Activated T-cell treated with anti-CD3 and anti-CD28 coated beads for 4 hours (primary cell): ENCODE results near the gene PALM.
"Not testable (repeated sequence)": the region's sequence is repeated elsewhere in the genome, so short reads cannot be mapped to it uniquely, and the experiment has no call there.

Source experiments
- DNase-seq: peaks from one replicate; pipeline ENCODE4 v3.0.0-alpha.2; 2020

Gene PALM

DNA sequence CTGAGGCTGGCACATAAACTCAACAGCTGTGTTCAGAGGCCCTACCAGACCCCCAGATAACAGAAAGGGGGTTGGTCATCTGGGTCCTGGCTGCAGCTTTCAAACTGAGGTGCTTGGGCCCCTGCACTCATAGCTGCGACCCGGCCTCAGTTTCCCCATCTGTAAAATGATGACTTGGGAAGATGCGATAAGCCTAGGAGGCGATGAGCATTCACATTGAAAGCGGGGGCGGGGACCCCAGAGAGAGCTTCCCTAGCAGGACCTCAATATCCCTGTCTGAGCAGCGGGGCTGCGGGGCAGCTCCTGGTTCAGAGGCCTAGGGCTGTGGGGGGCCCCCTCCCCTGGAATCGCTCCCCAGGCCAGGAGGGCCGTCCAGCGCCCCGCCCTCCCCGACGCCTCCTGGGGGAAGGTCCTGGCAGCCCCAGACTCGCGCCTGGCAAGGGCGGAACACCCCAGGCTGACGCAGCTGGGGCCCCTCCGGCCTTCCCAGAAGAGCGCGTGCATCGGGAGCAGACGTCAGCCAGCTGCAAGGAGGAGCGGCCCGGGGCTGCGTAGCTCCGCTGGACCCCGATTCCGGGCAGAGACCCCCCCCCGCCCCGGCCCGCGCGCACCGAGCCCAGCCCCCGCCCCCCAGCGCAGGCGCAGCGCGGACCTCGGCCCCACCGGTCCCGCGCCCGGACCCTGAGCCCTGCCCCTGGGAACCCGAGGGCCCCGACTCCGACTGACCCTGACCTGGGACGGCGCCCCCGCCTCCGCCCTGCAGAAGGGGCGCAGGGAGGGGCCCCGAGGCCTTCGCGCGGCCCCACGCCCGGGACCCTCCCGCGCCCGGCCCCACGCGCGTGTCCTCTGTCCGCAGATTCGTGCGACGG lies 29.1 kb upstream of the PALM start:
- no peak for DNase-seq

DNA sequence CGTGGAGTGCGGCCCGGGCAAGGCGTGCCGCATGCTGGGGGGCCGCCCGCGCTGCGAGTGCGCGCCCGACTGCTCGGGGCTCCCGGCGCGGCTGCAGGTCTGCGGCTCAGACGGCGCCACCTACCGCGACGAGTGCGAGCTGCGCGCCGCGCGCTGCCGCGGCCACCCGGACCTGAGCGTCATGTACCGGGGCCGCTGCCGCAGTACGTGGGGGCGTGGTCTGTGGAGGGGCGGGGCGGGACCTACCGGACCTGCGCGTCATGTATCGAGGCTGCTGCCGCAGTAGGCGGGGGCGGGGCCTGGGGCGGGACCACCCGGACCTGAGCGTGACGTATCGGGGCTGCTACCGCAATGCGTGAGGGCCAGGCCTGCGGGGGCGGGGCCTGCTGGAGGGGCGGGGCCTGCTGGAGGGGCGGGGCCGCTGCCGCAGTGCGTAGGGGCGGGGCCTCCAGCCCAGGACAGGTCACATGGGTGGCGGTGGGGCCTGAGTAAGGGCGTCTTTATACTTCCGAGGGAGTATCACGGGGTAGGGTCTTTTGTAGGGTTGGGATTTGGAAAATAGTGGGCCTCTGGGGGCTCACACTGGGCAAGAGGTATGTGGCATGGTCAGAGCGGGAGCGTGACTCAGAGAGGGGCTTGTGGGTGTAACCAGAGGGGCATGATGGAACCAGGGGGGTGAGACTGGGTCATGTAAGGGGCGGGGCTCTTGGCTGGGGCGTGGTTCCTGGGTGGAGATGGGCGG lies 28.3 kb upstream of the PALM start:
- DNase-seq, result peak; percentile 99

DNA sequence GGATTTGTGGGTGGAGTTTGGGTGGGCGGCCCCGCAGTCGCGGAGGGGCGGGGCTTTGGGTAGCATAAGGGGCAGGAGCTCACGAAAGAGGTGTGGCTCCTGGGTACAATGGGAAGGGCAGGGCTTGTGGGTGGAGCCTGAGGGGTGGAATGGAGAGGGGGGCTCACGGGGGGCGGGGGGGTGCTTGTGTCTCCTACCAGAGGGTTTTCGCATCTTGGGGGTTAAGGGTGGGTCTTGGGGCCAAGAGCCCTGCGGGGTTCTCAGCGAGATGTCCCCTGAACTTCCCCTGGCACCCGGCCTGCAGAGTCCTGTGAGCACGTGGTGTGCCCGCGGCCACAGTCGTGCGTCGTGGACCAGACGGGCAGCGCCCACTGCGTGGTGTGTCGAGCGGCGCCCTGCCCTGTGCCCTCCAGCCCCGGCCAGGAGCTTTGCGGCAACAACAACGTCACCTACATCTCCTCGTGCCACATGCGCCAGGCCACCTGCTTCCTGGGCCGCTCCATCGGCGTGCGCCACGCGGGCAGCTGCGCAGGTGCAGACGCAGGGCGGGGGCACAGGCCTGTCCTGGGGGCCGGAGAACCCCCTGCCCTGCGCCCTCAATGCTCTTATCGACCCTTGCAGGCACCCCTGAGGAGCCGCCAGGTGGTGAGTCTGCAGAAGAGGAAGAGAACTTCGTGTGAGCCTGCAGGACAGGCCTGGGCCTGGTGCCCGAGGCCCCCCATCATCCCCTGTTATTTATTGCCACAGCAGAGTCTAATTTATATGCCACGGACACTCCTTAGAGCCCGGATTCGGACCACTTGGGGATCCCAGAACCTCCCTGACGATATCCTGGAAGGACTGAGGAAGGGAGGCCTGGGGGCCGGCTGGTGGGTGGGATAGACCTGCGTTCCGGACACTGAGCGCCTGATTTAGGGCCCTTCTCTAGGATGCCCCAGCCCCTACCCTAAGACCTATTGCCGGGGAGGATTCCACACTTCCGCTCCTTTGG lies 27.4 kb upstream of the PALM start:
- no peak for DNase-seq

DNA sequence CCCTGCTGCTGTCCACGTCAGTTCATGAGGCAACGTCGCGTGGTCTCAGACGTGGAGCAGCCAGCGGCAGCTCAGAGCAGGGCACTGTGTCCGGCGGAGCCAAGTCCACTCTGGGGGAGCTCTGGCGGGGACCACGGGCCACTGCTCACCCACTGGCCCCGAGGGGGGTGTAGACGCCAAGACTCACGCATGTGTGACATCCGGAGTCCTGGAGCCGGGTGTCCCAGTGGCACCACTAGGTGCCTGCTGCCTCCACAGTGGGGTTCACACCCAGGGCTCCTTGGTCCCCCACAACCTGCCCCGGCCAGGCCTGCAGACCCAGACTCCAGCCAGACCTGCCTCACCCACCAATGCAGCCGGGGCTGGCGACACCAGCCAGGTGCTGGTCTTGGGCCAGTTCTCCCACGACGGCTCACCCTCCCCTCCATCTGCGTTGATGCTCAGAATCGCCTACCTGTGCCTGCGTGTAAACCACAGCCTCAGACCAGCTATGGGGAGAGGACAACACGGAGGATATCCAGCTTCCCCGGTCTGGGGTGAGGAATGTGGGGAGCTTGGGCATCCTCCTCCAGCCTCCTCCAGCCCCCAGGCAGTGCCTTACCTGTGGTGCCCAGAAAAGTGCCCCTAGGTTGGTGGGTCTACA lies 25.9 kb upstream of the PALM start:
- no peak for DNase-seq

DNA sequence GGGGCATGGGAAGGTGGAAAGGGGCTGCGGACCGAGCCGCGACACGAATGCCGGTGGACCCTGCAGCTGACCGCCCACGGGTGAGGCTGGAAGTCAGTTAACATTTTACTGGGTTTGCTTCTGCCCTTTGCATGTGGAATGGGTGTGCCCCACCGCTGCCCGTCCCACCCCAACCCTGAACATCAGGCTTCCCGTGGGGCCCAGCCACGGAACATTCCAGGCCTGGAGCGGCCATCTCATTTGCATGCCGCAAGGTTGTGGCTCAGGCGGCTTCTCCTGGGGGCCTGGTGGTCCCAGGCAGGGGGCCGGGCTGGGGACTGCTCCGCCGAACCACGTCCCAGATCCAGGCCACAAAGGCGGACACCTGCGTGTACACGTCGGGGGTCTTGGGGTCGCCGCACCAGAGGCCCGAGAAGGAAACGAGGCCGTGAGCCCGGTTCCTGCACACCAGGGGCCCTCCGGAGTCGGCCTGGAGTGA lies 23.2 kb upstream of the PALM start:
- no peak for DNase-seq

DNA sequence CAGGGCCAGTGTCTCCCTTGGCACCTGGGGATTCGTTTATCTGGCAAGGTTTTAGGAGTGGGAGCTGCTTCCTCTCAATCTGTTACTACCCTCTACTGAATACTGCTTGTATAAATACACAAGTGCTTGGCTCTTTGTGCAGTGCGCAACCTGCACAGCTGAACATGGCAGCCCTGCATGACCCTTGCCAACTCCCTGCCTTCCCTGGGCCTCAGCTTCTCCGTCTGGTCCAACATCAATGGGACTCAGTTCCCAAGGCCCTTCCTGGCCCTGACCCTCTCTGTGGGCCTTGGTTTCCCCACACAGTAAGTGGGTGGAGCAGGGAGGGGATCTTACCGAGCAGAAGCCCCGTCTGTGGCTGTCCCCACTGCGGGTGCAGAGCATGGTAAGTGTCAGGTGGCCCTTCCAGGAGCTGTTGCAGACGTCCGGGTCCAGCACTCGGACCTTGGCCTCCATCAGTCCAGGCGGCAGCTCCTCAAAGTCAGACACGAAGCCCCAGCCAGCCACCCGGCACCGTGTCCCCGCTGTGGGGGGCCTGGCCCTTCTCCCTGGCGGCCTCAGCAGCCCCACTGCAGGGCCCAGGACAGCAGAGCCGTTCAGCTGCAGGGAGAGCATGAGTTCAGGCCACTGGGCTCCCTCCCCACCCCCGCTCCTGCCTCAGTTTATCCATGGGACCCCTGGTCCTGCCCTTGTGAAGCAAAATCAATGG lies 22.0 kb upstream of the PALM start:
- no peak for DNase-seq

DNA sequence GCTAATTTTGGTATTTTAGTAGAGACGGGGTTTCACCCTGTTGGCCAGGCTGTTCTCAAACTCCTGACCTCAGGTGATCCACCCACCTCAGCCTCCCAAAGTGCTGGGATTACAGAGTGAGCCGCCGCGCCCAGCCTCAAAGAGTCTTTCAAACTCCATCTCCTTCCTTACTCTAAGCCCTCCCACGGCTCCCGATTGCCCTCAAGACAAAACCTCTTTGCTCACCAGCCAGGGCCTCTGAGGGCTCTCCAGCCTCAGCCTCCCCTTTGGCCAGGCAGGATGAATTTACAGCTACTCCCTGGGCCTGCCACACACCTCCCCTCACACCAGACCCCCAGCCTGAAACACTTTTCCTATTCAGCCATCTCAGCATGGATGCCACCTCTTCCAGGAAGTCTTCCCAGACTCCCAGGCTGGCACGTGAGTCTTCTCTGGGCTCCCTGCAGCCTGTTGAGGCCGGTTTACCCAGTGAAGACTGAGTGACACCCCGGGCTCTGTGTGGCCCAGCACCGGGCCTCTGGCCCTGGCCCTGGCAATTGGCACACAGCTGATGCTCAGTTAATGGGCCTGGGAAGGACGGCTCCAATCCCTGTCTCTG lies 21.1 kb upstream of the PALM start:
- no peak for DNase-seq

DNA sequence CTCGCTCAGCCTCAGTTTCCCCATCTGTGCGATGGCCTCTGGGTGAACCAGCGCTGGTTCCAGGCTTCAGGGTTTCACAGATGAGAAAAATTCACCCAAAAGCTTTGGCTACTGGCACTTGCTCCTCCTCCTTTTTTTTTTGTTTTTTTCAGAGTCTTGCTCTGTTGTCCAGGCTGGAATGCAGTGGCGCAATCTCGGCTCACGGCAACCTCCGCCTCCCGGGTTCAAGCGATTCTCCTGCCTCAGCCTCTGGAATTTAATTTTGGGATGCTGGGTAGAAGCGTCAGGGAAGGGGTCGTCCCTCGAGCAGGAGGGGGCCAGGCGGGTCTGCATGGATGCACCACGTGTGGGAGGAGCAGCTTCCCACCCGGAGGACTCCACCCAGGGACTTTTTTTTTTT lies 20.5 kb upstream of the PALM start:
- DNase-seq, result no peak

DNA sequence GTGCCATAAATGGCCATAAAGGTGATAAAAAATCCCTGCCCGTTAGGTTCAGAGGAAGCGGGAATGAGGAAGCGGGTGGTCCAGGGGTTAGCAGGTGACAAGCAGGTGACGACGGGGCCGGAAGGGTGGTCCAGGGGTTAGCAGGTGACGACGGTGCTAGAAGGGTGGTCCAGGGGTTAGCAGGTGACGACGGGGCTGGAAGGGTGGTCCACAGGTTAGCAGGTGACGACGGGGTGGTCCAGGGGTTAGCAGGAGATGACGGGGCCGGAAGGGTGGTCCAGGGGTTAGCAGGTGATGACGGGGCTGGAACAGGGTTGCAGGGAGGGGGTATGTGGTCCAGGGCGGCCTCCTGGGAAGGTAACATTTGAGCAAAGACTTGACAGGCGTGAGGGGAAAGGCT lies 19.7 kb upstream of the PALM start:
- no peak for DNase-seq

DNA sequence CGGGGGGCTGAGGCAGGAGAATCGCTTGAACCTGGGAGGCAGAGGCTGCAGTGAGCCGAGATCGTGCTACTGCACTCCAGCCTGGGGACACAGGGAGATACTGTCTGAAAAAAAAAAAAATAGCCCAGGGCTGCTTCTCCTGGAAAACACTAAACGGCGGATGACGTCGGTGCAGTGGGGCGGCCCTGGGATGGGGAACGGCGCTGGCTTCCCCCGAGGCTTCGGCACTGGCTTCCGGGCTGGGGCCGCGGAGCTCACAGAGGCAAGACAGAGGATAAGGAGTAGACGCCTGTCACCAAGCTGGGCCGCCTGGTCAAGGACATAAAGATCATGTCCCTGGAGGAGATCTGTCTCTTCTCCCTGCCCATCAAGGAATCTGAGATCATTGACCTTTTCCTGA lies 18.5 kb upstream of the PALM start:
- no peak for DNase-seq

DNA sequence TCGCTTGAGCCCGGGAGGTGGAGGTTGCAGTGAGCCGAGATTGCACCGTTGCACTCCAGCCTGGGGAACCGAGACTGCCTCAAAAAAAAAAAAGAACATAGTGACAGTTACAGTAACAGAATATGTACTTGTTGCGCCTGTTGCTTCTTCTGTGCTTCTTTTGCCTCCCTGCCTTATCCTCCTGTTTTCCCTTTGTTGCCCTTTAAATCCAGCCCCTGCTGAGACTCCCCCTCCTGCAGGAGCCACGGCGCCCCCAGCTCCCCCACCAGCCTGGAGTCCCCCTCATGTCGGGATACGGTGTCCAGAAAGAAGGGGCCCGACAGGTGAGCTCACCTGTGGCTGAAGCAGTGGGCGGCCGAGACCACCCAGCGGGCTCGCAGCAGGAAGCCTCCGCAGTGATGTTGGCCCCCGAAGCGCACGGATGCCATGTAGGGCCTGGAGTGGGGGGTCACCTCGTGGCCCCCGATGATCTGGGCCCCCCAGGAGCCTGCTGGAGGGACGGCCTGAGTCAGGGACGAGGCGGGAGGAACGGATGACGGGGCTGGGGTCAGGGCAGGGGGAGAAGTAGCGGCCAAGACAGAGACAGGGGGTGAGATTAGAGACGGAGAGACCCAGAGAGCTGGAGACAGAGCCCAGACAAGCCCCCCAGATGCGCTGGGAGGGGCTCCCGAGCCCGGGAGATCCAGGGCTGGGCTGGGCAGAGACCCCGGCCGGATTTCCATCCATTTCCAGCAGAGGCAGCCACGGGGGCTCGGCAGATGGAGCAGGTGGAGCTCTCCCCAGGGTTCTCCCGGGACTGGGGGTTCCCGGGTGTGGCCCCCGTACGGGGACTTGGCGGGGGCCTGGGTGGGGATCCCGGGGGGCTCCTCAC lies 14.0 kb upstream of the PALM start:
- no peak for DNase-seq

DNA sequence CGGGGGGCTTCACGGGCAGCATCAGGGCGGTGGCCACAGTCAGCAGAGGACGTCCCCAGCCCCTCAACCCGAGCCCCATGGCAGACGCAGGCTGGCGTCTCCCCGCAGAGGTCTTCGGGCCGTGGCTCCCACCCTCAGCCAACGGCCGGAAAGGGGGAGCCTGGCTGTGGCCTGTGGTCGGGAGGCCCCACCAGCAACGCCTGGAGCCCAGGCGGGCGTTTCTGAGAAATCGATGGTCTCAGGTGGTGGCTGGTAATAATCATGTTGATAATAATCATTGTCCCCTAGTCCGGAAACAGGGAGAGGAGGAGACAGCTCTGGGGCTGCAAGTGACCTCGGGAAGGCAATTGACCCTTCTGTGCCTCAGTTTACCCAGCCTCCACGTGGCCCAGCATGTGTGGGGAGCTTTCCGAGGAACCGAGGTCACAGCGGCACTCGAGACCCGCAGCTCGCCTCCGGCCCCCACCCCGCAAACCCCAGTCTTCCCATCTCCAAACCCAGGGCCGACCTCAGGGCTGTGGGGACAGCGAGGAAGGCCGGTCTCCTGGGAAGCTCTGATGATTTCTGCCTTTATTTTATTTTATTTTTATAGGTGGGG lies 13.3 kb upstream of the PALM start, which contains the start of gene PRSS57:
Gene PRSS57, minus strand, starts transcription at position 101 of the 598 bp plus-strand sequence. Its CDS starts 22 bp downstream, at position 79.
- DNase-seq, result no peak

DNA sequence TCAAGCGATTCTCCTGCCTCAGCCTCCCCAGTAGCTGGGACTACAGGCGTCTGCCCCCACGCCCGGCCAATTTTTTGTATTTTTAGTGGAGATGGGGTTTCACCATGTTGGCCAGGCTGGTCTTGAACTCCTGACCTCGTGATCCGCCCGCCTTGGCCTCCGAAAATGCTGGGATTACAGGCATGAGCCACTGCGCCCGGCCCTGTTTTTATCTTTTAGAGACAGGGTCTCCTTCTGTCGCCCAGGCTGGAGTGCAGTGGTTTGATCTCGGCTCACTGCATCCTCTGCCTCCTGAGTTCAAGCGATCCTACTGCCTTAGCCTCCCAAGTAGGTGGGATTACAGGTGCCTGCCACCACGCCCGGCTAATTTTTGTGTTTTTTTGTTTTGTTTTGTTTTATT lies 10.2 kb upstream of the PALM start:
- not testable (repeated sequence) for DNase-seq

DNA sequence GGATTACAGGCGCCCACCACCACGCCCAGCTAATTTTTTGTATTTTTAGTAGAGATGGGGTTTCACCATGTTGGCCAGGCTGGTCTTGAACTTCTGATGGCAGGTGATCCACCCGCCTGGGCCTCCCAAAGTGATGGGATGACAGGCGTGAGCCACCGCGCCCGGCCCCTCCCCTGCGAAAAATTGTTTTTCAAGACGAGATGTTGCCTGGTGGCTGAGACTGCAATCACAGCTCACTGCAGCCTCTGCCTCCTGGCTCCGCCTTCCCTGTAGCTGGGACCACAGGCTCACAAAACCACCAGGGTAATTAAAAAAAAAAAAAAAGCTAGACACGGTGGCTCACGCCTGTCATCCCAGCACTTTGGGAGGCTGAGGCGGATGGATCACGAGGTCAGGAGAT lies 8.8 kb upstream of the PALM start:
- DNase-seq, result not testable (repeated sequence)

DNA sequence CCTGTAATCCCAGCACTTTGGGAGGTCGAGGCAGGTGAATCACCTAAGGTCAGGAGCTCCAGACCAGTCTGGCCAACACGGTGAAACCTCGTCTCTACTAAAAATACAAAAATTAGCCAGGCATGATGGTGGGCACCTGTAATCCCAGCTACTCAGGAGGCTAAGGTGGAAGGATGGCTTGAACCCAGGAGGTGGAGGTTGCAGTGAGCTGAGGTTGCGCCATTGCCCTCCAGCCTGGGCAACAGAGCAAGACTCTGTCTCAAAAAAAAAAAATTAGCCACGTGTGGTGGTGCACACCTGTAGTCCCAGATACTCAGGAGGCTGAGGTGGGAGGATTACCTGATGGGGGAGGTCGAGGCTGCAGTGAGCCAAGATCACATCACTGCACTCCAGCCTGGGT lies 5.9 kb upstream of the PALM start:
- not testable (repeated sequence) for DNase-seq

DNA sequence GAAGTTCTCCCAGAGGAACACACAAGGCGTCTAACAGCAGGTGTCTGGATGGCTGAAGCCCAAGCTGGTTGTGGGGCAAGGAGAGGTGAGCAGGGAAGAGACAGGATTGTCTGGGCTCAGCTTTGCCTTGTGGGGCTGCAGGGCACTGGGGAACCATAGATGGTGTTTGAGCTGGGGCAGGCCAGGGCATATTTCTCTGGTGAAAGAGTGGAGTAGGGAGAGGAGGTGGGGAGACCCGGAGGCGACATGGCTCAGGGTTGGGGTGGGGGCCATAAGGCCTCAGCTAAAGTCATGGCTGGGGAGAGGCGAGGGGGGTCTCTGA lies 5.4 kb upstream of the PALM start:
- no peak for DNase-seq

DNA sequence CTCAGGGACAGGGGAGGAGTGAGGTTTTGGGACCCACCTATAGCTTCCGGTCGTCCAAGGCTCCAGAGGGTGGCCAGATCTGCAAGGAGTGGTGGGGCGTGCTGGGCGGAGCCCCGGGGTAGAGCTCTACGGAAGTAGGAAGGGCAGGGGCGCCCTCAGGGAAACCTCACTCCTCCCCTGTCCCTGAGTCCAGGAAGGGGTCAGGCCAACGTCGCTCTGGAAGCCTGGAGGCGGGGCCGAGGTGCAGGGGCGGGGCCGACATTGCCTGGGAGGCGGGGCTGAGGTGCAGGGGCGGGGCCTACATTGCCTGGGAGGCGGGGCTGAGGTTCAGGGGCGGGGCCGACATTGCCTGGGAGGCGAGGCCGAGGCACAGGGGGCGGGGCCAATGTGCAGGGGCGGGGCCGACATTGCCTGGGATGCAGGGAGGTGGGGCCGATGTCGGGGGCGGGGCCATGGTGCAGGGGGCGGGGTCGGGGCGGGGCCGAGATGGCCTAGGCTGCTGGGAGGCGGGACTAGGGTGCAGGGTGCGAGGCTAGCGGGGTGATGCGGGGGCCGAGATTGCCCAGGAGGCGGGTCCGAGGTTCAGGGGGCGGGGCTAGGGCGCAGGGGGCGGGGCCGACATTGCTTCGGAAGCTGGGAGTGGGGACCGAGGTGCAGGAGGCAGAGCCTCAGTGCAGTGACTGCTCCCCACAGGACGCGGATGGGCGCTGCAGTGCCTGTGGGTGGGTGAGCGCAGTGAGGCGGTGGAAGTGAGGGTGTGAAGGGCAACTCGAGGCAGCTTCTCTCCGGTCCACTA lies 4.9 kb upstream of the PALM start:
- DNase-seq, result peak; percentile 42

DNA sequence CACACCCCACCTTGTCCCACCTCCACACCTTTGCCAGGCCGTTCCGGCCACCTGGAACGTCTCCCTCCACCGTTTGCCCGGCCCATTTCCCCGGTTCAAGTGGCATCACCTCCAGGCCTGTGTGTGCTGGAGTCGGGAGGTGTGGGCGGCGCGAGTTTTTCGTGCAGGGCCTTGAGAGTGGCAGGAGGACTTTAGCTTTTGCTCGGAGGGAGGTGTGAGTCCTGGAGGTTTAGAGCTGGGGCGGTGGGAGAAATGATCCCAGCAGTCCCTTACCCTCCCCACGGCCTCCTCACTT lies 4.3 kb upstream of the PALM start:
- no peak for DNase-seq
